HCT116 (cell line): Measurements from ENCODE around the gene ADAT3. TPM values are rescaled to one million over a fixed set of nuclear protein-coding genes. Genes with fewer than 3 reads are reported as not detected.

Experiments used
- ATAC-seq: fragments of 200-7000 bp; cut with Tn5 transposase; 2 replicates; pipeline ENCODE4 v1.9.1; 2020; ENCODE audit warnings: mild to moderate bottlenecking, moderate library complexity
- BruUV-seq: library from RNA; stranded (reverse); fragments of 400-500 nt; replicated peaks from 2 replicates; lab custom pipeline; 2021; lab: Mats Ljungman, UMichigan
- CTCF ChIA-PET: fragments of 300-600 bp; sonication (Branson Sonifier 250); formaldehyde crosslinking; loops from one replicate; lab custom pipeline; 2021; ENCODE audit warnings: antibody characterized with exemption; lab: Charles Lee
- POLR2A ChIA-PET: fragments of 300-600, 350-600 bp; sonication (Branson Sonifier 250); formaldehyde crosslinking; loops from one replicate; lab custom pipeline; 2021; ENCODE audit warnings: antibody characterized with exemption; lab: Charles Lee
- RAD21 ChIA-PET, 2 experiments: fragments of 300-600 bp; sonication (Branson Sonifier 250); formaldehyde crosslinking; loops; one replicate each; lab custom pipeline; 2023; ENCODE audit warnings: low total read pairs in 2 of 2; ENCODE audit not compliant: uncharacterized antibody in 2 of 2, unreplicated experiment in 2 of 2, low non-redundant PET in 1 of 2; lab: Charles Lee
- DNase-seq: peaks from one replicate; pipeline ENCODE4 v3.0.0-alpha.2; 2010; ENCODE audit warnings: low read depth, low spot score
- H2AFZ ChIP-seq: fragments of 200-600 bp; shearing (Covaris generic), sonication (generic); 2 replicates; pipeline ENCODE4 v1.6.1; 2017; ENCODE audit warnings: low read depth, mixed run types, mixed read lengths, antibody characterized with exemption, low read length; ENCODE audit not compliant: poor library complexity, severe bottlenecking
- H3K27ac ChIP-seq: 2 replicates; pipeline ENCODE4 v1.5.1; 2012; ENCODE audit warnings: low read depth, low read length
- H3K27me3 ChIP-seq: fragments of 200-600 bp; sonication (generic); 2 replicates; pipeline ENCODE4 v1.6.1; 2016; ENCODE audit warnings: mixed run types, low read length, mixed read lengths; ENCODE audit not compliant: insufficient read depth
- H3K36me3 ChIP-seq, 2 experiments: fragments of 200-500 bp in 1 of 2; fragments of 200-600 bp in 1 of 2; sonication (Bioruptor generic) in 1 of 2; sonication (generic) in 1 of 2; 2 replicates each; pipeline versions ENCODE4 v1.5.1 to v1.6.1; 2014 to 2016; ENCODE audit warnings: low read length in 2 of 2, inconsistent platforms in 1 of 2, mixed read lengths in 1 of 2, mixed run types in 1 of 2; ENCODE audit not compliant: insufficient read depth in 2 of 2, control insufficient read depth in 1 of 2
- H3K4me1 ChIP-seq, 2 experiments: fragments of 200-600 bp in 1 of 2; sonication (generic) in 1 of 2; 2 replicates each; pipeline versions ENCODE4 v1.5.1 to v1.6.1; 2012 to 2017; ENCODE audit warnings: low read length in 2 of 2, inconsistent platforms in 1 of 2, mild to moderate bottlenecking in 1 of 2, mixed read lengths in 1 of 2, mixed run types in 1 of 2, moderate library complexity in 1 of 2; ENCODE audit not compliant: insufficient read depth in 2 of 2, control insufficient read depth in 1 of 2
- H3K4me2 ChIP-seq: fragments of 200-600 bp; sonication (generic); 2 replicates; pipeline ENCODE4 v1.6.1; 2017; ENCODE audit warnings: mixed run types, low read length, mixed read lengths
- H3K4me3 ChIP-seq, 2 experiments: fragments of 200-600 bp in 1 of 2; sonication (generic) in 1 of 2; replicated peaks in 1 of 2; 2 replicates each; pipeline ENCODE4 v1.5.1; 2011 to 2016; ENCODE audit warnings: low read length in 2 of 2, control low read depth in 1 of 2, low read depth in 1 of 2, mild to moderate bottlenecking in 1 of 2, mixed read lengths in 1 of 2, mixed run types in 1 of 2
- H3K79me2 ChIP-seq: fragments of 200-600 bp; sonication (generic); 2 replicates; pipeline ENCODE4 v1.6.1; 2017; ENCODE audit warnings: mild to moderate bottlenecking, mixed run types, low read length, moderate library complexity, mixed read lengths; ENCODE audit not compliant: insufficient read depth
- H3K9ac ChIP-seq: fragments of 200-600 bp; sonication (generic); 2 replicates; pipeline ENCODE4 v1.6.1; 2016; ENCODE audit warnings: low read length, mixed read lengths
- H3K9me2 ChIP-seq: fragments of 200-600 bp; sonication (generic), shearing (Covaris generic); 2 replicates; pipeline ENCODE4 v1.6.1; 2017; ENCODE audit warnings: mixed run types, mild to moderate bottlenecking, moderate library complexity; ENCODE audit not compliant: insufficient read depth
- H3K9me3 ChIP-seq, 2 experiments: fragments of 200-500 bp in 1 of 2; fragments of 200-600 bp in 1 of 2; sonication (Bioruptor generic) in 1 of 2; sonication (generic) in 1 of 2; 2 replicates each; pipeline ENCODE4 v1.6.1; 2014 to 2017; ENCODE audit warnings: low read length in 2 of 2, mixed read lengths in 2 of 2, inconsistent platforms in 1 of 2, low read depth in 1 of 2, mild to moderate bottlenecking in 1 of 2, mixed run types in 1 of 2, moderate library complexity in 1 of 2; ENCODE audit not compliant: control insufficient read depth in 1 of 2, insufficient read depth in 1 of 2
- H4K20me1 ChIP-seq: fragments of 200-600 bp; sonication (generic), shearing (Covaris generic); 2 replicates; pipeline ENCODE4 v1.6.1; 2017; ENCODE audit warnings: mixed run types, mild to moderate bottlenecking, moderate library complexity; ENCODE audit not compliant: insufficient read depth
- EZH2 ChIP-seq: fragments of 200-600 bp; sonication (generic); IDR thresholded peaks from 2 replicates; pipeline ENCODE4 v1.6.1; 2017; ENCODE audit warnings: antibody characterized with exemption, mixed run types
- SIN3A ChIP-seq: IDR thresholded peaks from 2 replicates; pipeline ENCODE4 v1.6.1; 2012; ENCODE audit warnings: low read depth
- SRF ChIP-seq: IDR thresholded peaks from 2 replicates; pipeline ENCODE4 v1.6.1; 2012; ENCODE audit warnings: low read depth
- TCF7L2 ChIP-seq: IDR thresholded peaks from 2 replicates; pipeline ENCODE4 v1.7.0; 2011; ENCODE audit warnings: borderline replicate concordance, inconsistent platforms; ENCODE audit not compliant: insufficient read depth, insufficient read length; ENCODE audit errors: extremely low read depth
- ZFX ChIP-seq: fragments of 450-650 bp; IDR thresholded peaks from 2 replicates; pipeline ENCODE4 v1.6.1; 2017
- intact Hi-C: fragments of 100-400 bp; cut with micrococcal nuclease; formaldehyde crosslinking; loops from 2 replicates; pipeline ENCODE4 v1.10.0; 2022
- total RNA-seq: library from RNA; stranded (reverse); gene quantifications from one replicate; pipeline ENCODE4 v1.2.1, GENCODE V29; 2021; ENCODE audit not compliant: unreplicated experiment
- TF ChIP-seq, protein P1 (sequence below): IDR thresholded peaks from 2 replicates; pipeline ENCODE4 v1.6.1; 2011; ENCODE audit warnings: mild to moderate bottlenecking, low read length, moderate library complexity; ENCODE audit not compliant: insufficient replicate concordance; ENCODE audit errors: extremely low read depth
- TF ChIP-seq, protein P2 (sequence below): IDR thresholded peaks from 2 replicates; pipeline ENCODE4 v1.6.1; 2012

ADAT3 gene
- total RNA-seq, 1 experiment from 2014 or later, result 15.9 TPM

GRCh38 chr19:1911995-1912394 is 6.8 kb downstream of the ADAT3 start:
- peaks cover 0 to 7% of the 10 kb centered on the region in 2 experiments; a peak in 2 of 4 replicates for H3K4me1 ChIP-seq
- RAD21 ChIA-PET, result no interaction called here
- no peaks in the 10 kb centered on the region for H4K20me1 ChIP-seq
- DNase-seq (no peak), ATAC-seq (no peak)
- H3K9me3 ChIP-seq, result no peaks in the 10 kb centered on the region
- no peak overlapping the region for H3K9ac ChIP-seq
- H3K9me2 ChIP-seq, result no peaks in the 10 kb centered on the region
- H3K4me2 ChIP-seq, result no peak overlapping the region
- CTCF ChIA-PET, result no interaction called here
- H3K79me2 ChIP-seq, result peaks cover 83% of the 10 kb centered on the region
- POLR2A ChIA-PET, result no interaction called here
- intact Hi-C loops, result no loop called here
- peaks cover 8 to 11% of the 10 kb centered on the region in 2 experiments; a peak in 3 of 4 replicates for H3K36me3 ChIP-seq
- no TSS peak for BruUV-seq
- no peak for TF ChIP-seq SIN3A
- TF ChIP-seq TCF7L2, result no peak
- no peak for TF ChIP-seq EZH2
- no peak for TF ChIP-seq ZFX
- no peak for TF ChIP-seq SRF
- TF ChIP-seq, protein P1, sequence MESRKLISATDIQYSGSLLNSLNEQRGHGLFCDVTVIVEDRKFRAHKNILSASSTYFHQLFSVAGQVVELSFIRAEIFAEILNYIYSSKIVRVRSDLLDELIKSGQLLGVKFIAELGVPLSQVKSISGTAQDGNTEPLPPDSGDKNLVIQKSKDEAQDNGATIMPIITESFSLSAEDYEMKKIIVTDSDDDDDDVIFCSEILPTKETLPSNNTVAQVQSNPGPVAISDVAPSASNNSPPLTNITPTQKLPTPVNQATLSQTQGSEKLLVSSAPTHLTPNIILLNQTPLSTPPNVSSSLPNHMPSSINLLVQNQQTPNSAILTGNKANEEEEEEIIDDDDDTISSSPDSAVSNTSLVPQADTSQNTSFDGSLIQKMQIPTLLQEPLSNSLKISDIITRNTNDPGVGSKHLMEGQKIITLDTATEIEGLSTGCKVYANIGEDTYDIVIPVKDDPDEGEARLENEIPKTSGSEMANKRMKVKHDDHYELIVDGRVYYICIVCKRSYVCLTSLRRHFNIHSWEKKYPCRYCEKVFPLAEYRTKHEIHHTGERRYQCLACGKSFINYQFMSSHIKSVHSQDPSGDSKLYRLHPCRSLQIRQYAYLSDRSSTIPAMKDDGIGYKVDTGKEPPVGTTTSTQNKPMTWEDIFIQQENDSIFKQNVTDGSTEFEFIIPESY, result no peak
- TF ChIP-seq, protein P2, sequence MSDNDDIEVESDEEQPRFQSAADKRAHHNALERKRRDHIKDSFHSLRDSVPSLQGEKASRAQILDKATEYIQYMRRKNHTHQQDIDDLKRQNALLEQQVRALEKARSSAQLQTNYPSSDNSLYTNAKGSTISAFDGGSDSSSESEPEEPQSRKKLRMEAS, result no peak
- no peak overlapping the region for H3K4me3 ChIP-seq
- no peaks in the 10 kb centered on the region for H3K27me3 ChIP-seq
- no peak overlapping the region for H3K27ac ChIP-seq
- H2AFZ ChIP-seq, result no peak overlapping the region
